Fibroblast of pulmonary artery (primary cell): ENCODE results near the gene ANKRD65.

Experiments
- DNase-seq: peaks from one replicate; pipeline ENCODE4 v3.0.0-alpha.2; 2010; ENCODE audit warnings: low read depth
- H3K4me3 ChIP-seq: replicated peaks from 2 replicates; pipeline ENCODE4 v1.5.1; 2011; ENCODE audit warnings: low read depth, mild to moderate bottlenecking, control low read depth, low read length, moderate library complexity
- TF ChIP-seq, protein P1 (sequence below): IDR thresholded peaks from 2 replicates; pipeline ENCODE4 v1.5.1; 2011; ENCODE audit warnings: mild to moderate bottlenecking, control low read depth, low read length, inconsistent platforms; ENCODE audit errors: missing control alignments

ANKRD65 gene

DNA sequence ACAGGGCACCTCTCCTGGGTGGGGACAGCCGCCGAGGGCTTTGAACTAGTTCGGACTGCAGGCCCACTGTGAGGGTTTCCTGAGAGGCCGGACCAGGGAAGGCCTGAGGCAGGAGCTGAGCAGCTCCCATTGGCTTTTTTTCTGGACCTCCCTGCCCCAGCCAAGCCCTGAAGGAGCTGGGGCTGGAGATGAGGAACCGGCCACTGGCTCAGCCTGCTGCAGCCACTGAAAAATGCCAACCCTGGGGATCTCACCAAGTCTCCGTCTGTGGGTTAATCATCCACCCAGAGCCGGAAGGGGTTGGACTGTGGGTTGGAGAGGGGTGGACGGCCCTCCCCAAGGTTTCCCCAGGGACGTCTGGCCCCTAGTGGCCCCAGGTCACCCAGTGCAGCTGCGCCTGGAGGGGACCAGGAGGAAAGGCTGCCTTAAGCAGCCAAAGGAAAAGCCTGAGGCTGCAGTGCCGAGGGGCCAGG is 16.9 kb upstream of the ANKRD65 start:
- H3K4me3 ChIP-seq = no peak overlapping the region
- TF ChIP-seq, protein P1, sequence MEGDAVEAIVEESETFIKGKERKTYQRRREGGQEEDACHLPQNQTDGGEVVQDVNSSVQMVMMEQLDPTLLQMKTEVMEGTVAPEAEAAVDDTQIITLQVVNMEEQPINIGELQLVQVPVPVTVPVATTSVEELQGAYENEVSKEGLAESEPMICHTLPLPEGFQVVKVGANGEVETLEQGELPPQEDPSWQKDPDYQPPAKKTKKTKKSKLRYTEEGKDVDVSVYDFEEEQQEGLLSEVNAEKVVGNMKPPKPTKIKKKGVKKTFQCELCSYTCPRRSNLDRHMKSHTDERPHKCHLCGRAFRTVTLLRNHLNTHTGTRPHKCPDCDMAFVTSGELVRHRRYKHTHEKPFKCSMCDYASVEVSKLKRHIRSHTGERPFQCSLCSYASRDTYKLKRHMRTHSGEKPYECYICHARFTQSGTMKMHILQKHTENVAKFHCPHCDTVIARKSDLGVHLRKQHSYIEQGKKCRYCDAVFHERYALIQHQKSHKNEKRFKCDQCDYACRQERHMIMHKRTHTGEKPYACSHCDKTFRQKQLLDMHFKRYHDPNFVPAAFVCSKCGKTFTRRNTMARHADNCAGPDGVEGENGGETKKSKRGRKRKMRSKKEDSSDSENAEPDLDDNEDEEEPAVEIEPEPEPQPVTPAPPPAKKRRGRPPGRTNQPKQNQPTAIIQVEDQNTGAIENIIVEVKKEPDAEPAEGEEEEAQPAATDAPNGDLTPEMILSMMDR = no peak
- DNase-seq = no peak

- TF ChIP-seq, protein P1 = no peak
- DNase-seq = no peak
- H3K4me3 ChIP-seq = no peak overlapping the region
Observed at GRCh38 chr1:1437033-1437903, 16.2 kb upstream of the ANKRD65 start.

DNA sequence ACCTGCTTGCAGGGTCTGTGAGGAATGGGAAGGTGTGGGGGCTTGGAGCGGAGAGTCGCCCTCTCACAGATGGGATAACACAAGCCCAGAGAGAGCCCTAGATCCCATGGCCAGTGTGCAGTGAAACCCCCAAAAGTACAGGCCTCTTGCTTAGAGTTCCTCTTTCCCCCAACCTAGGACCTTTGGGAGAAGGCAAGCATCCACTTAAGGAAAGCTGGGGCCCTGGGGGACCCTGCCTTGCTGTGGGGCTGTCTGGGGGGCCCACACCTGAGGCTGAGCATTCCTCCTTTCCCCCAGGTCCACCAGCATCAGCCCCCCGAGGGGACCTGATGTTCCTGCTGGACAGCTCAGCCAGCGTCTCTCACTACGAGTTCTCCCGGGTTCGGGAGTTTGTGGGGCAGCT is 15.6 kb upstream of the ANKRD65 start:
- no peak for DNase-seq
- TF ChIP-seq, protein P1 = no peak
- H3K4me3 ChIP-seq = peak overlapping the region; percentile 52

DNA sequence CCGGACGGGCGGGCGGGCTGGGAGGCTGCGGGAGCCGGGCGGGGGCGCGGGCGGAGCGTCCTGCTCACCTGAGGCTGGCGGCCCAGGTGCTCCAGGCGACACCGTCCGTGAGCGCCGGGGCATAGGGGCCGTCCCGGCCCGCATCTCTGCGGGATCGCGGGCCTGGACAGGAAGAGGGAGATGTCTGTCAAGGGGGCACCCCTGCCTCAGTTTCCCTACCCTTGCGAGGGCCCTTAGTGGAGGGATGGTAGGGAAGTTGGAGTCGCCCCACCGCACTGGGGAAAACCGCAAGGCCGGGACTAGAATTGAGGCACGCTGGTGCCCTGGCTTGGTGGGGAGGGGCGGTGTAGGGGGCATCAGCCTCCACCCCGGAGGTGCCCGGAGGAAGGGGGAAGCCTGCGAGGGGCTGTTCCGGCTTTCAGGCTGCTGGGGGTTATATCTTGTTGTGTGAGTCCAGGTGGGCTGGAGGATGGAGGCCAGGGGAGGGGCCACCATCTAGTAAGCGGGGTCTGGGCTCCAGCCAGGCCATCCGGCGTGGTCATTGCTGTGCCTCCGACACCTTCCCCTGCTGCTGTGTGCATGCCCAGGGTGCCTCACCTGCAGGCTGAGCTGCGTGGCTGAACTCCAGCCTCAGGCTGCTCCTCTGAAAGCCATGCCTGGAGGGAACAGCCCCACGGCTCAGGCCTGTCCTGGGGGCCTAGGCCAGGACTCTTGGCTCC is 15.0 kb upstream of the ANKRD65 start:
- TF ChIP-seq, protein P1 = no peak
- DNase-seq = no peak
- peak overlapping the region; percentile 52 for H3K4me3 ChIP-seq

DNA sequence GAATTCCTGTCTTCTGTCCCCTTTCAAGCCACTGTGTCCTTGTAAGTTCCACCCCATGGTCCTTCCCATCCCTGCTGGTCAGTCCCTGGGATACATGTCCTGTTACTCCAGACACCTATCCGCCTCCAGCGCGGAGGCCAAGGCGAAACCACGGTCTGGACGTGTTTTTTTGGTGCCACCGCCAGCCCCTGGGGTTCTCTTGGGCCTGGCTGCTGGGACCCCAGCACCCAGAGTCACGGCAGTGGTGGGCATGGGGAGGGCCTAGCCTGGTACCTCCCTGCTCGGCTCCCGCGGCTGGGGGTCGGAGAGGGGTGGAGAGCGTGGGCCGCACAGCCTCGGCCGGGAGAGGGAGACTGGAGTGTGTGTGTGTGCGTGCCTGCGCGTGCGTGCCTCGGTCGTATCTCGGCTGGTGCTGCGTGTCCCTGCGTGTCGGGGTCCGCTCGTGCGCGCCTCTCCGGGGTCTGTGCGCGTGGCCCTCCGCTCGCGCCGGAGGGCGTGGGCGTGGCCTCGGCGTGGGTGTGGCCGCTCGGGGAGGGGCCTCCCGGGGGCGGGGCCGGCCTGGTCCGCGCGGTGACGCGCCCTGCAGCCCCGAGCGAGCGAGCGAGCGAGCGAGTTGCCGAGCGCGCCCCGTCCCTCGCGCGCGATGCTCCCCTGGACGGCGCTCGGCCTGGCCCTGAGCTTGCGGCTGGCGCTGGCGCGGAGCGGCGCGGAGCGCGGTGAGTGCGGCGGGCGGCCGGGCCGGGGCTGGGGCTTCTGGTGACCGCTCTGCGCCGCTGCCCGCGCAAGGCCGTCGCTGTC is 14.2 kb upstream of the ANKRD65 start, which contains the start of gene VWA1:
TSS of gene VWA1 (plus strand) at position 585 of the 798 bp plus-strand sequence. CDS start at position 644, 59 bp downstream.
- peak; percentile 65 for DNase-seq
- H3K4me3 ChIP-seq = peak within 1 kb of the TSS; percentile 52
- TF ChIP-seq, protein P1 = no peak

DNA sequence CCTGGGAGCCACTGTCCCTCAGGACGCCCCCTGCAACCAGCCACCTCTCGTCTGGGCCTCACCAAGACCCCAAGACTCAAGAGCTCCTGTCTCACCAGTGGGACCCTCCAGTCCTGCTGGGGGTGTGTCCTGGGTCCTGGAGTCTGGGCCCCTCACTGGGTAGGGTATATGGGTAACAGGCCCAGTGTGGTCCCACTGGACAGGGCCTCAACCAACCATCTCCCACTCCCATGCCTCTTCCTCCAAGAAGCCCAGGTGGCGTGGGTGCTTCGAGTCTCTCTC is 13.7 kb upstream of the ANKRD65 start:
- TF ChIP-seq, protein P1 = no peak
- H3K4me3 ChIP-seq = no peak overlapping the region
- DNase-seq = no peak
